Mesenteric fat pad (tissue), 1 donor: ENCODE data around the gene TSGA10. TPM values are rescaled to one million over a fixed set of nuclear protein-coding genes. Genes with fewer than 3 reads are reported as not detected.
"Not testable (repeated sequence)": the region's sequence is repeated elsewhere in the genome, so short reads cannot be mapped to it uniquely, and the experiment has no call there.

Source experiments
- DNase-seq: peaks from one replicate; pipeline ENCODE4 v3.0.0-alpha.2; 2020; ENCODE audit warnings: low spot score
- total RNA-seq: library from RNA; stranded (reverse); fragmentation: NEBNext Ultra II Directional; extraction: Animal tissue kit (Norgen Biotek cat#: 25700); gene quantifications from one replicate; pipeline ENCODE4 v1.2.1, GENCODE V29; 2021
- donor health status: DM: yes; HTN: yes; CAD: no.

The TSGA10 gene
- total RNA-seq, 1 donor from 2014 or later: 7.7 TPM

GRCh38 chr2:99156891-99157290, 2.1 kb upstream of the TSGA10 start:
- no peak for DNase-seq

GRCh38 chr2:99153921-99154604, 679 bp downstream of the TSGA10 start:
- no peak for DNase-seq

- DNase-seq: no peak
Measured at GRCh38 chr2:99152199-99152895, 2.4 kb downstream of the TSGA10 start.

- no peak for DNase-seq
Measured at GRCh38 chr2:99150706-99151105, 4.0 kb downstream of the TSGA10 start.

GRCh38 chr2:99141110-99142108, 13.3 kb downstream of the TSGA10 start, which contains the start of gene C2orf15:
Gene C2orf15, plus strand, starts transcription at chr2:99141707. Its CDS starts 8,852 bp downstream, at chr2:99150559.
- peak; percentile 97 for DNase-seq

- DNase-seq: no peak
Measured at GRCh38 chr2:99140860-99141109, 14.0 kb downstream of the TSGA10 start.

- DNase-seq: no peak
Measured at GRCh38 chr2:99140056-99140859, 14.5 kb downstream of the TSGA10 start.

GRCh38 chr2:99139003-99139402, 15.7 kb downstream of the TSGA10 start:
- DNase-seq: no peak

GRCh38 chr2:99135044-99135556, 19.6 kb downstream of the TSGA10 start:
- not testable (repeated sequence) for DNase-seq

GRCh38 chr2:99127981-99128380, 26.8 kb downstream of the TSGA10 start:
- DNase-seq: no peak

- no peak for DNase-seq
Measured at GRCh38 chr2:99112617-99113016, 42.1 kb downstream of the TSGA10 start.

GRCh38 chr2:99111945-99112344, 42.8 kb downstream of the TSGA10 start:
- DNase-seq: no peak

- no peak for DNase-seq
Measured at GRCh38 chr2:99111236-99111635, 43.5 kb downstream of the TSGA10 start.

- DNase-seq: no peak
Measured at GRCh38 chr2:99106913-99107312, 47.8 kb downstream of the TSGA10 start.

GRCh38 chr2:99104006-99104405, 50.7 kb downstream of the TSGA10 start:
- no peak for DNase-seq

GRCh38 chr2:99101697-99102096, 53.0 kb downstream of the TSGA10 start:
- DNase-seq: no peak

GRCh38 chr2:99096728-99097127, 58.0 kb downstream of the TSGA10 start:
- DNase-seq: no peak

GRCh38 chr2:99088017-99088416, 66.7 kb downstream of the TSGA10 start:
- DNase-seq: no peak

GRCh38 chr2:99086385-99086784, 68.4 kb downstream of the TSGA10 start:
- DNase-seq: no peak

- DNase-seq: no peak
Measured at GRCh38 chr2:99085421-99085820, 69.3 kb downstream of the TSGA10 start.

- DNase-seq: no peak
Measured at GRCh38 chr2:99084256-99084655, 70.5 kb downstream of the TSGA10 start.
